ENCODE measurements around the gene MTMR1.

DNA sequence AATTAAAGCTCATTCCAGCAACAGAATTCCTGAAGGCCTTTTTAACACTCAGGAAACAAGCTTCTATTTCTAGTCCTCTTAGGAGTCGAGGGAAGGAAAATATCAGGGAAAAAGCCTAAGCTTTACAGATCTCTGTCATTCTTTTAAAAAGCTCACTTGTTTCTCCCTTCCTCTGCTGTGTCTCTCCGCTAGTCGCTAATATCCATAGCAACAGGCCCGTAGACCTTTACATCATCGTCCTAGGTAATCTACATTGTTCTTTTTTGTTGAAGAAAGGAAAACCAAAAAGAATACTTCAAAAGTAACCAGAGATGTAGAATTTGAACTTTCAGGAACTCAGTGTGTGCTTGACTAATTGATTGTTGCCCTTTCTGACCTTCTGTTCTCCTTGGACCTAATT lies 45.9 kb upstream of the MTMR1 start:
- TF ChIP-seq CTCF (conservative IDR thresholded peaks at IDR 0.05; ENCODE audit: low read depth, low read length) (no peak), EZH2 (IDR thresholded peaks at IDR 0.05; ENCODE audit: borderline replicate concordance, low read depth, low read length, poor library complexity, severe bottlenecking) (no peak)

Data from A673 (cell line).